GM13976 (cell line): ENCODE measurements around the gene CELF2.

Source experiments
- DNase-seq: peaks from one replicate; pipeline ENCODE4 v3.0.0; 2012; ENCODE audit warnings: low spot score
- CTCF ChIP-seq: IDR thresholded peaks from 2 replicates; pipeline ENCODE4 v1.5.1; 2012; ENCODE audit warnings: borderline replicate concordance, mild to moderate bottlenecking; ENCODE audit not compliant: insufficient read depth; ENCODE audit errors: extremely low read depth, missing control alignments, control extremely low read depth
- in situ Hi-C: fragments of 300-500 bp; cut with MboI; formaldehyde crosslinking; loops from one replicate; pipeline ENCODE4 v1.12.0; 2022; ENCODE audit warnings: low sequenced_read_pairs, mixed read lengths, inconsistent platforms; ENCODE audit not compliant: unreplicated experiment

Gene CELF2

GRCh38 chr10:11293332-11293731 lies 275.7 kb downstream of the CELF2 start:
- TF ChIP-seq CTCF, result no peak
- in situ Hi-C loops, result no loop called here
- DNase-seq, result no peak

- TF ChIP-seq CTCF, result no peak
- in situ Hi-C loops, result no loop called here
Observed at GRCh38 chr10:11294831-11295450, 277.3 kb downstream of the CELF2 start.

GRCh38 chr10:11295492-11295891 lies 277.8 kb downstream of the CELF2 start:
- no peak for TF ChIP-seq CTCF
- DNase-seq, result no peak
- in situ Hi-C loops, result no loop called here

More at GRCh38 chr10:11294831-11295450, 277.3 kb downstream of the CELF2 start:
- no peak for DNase-seq

GRCh38 chr10:11297136-11297535 lies 279.5 kb downstream of the CELF2 start:
- DNase-seq, result no peak
- in situ Hi-C loops, result no loop called here
- no peak for TF ChIP-seq CTCF

- DNase-seq, result no peak
- in situ Hi-C loops, result no loop called here
- TF ChIP-seq CTCF, result no peak
Observed at GRCh38 chr10:11298116-11298515, 280.4 kb downstream of the CELF2 start.

GRCh38 chr10:11299125-11299524 lies 281.5 kb downstream of the CELF2 start:
- in situ Hi-C loops, result no loop called here
- TF ChIP-seq CTCF, result no peak
- DNase-seq, result no peak
